GM23338 (cell line): Measurements from ENCODE around the gene TMEM222. TPM values are rescaled to one million over a fixed set of nuclear protein-coding genes. Genes with fewer than 3 reads are reported as not detected.

Experiments used
- ATAC-seq: fragments of 200-7000 bp; cut with Tn5 transposase; 3 replicates; pipeline ENCODE4 v1.9.1; 2020
- DNase-seq: peaks from one replicate; pipeline ENCODE4 v3.0.0-alpha.2; 2015; ENCODE audit warnings: low spot score
- H2AFZ ChIP-seq: fragments of 200-600 bp; sonication (generic); 2 replicates; pipeline ENCODE4 v1.8.0; 2016; ENCODE audit warnings: antibody characterized with exemption, mild to moderate bottlenecking, moderate library complexity
- H3F3A ChIP-seq: fragments of 200-600 bp; sonication (generic); replicated peaks from 2 replicates; pipeline ENCODE4 v1.8.0; 2017; ENCODE audit warnings: antibody characterized with exemption, mixed run types, low read depth
- H3K27ac ChIP-seq: fragments of 200-600 bp; sonication (generic); 2 replicates; pipeline ENCODE4 v1.6.1; 2016; ENCODE audit warnings: low read depth
- H3K27me3 ChIP-seq: fragments of 200-600 bp; sonication (generic); 2 replicates; pipeline ENCODE4 v1.8.0; 2016; ENCODE audit warnings: mild to moderate bottlenecking, mixed run types, moderate library complexity; ENCODE audit not compliant: insufficient read depth
- H3K36me3 ChIP-seq: fragments of 200-600 bp; sonication (generic); 2 replicates; pipeline ENCODE4 v1.8.0; 2016; ENCODE audit warnings: mild to moderate bottlenecking; ENCODE audit not compliant: insufficient read depth
- H3K4me1 ChIP-seq: fragments of 200-600 bp; sonication (generic); 2 replicates; pipeline ENCODE4 v1.8.0; 2016; ENCODE audit warnings: mild to moderate bottlenecking, moderate library complexity; ENCODE audit not compliant: insufficient read depth
- H3K4me2 ChIP-seq: fragments of 200-600 bp; sonication (generic); 2 replicates; pipeline ENCODE4 v1.7.1; 2017; ENCODE audit warnings: mixed run types
- H3K4me3 ChIP-seq: fragments of 200-600 bp; sonication (generic); 2 replicates; pipeline ENCODE4 v1.6.1; 2016; ENCODE audit warnings: mixed run types
- H3K79me2 ChIP-seq: fragments of 200-600 bp; sonication (generic); replicated peaks from 2 replicates; pipeline ENCODE4 v1.8.0; 2017; ENCODE audit warnings: mild to moderate bottlenecking; ENCODE audit not compliant: insufficient read depth
- H3K9me2 ChIP-seq: fragments of 200-600 bp; sonication (generic); 2 replicates; pipeline ENCODE4 v1.8.0; 2017; ENCODE audit not compliant: insufficient read depth
- H4K20me1 ChIP-seq: fragments of 200-600 bp; sonication (generic); replicated peaks from 2 replicates; pipeline ENCODE4 v1.8.0; 2017; ENCODE audit warnings: mild to moderate bottlenecking; ENCODE audit not compliant: insufficient read depth
- H3K27ac Mint-ChIP-seq: 2 replicates; pipeline ENCODE4 v1.8.0; 2020; ENCODE audit warnings: inconsistent platforms, mild to moderate bottlenecking, moderate library complexity, mixed read lengths
- H3K27me3 Mint-ChIP-seq: 3 replicates; pipeline ENCODE4 v1.8.0; 2022; ENCODE audit warnings: low read depth, mild to moderate bottlenecking, moderate library complexity, mixed read lengths, inconsistent platforms; ENCODE audit not compliant: insufficient read depth, poor library complexity
- H3K36me3 Mint-ChIP-seq: 3 replicates; pipeline ENCODE4 v1.8.0; 2021; ENCODE audit warnings: low read depth, mild to moderate bottlenecking, inconsistent platforms, moderate library complexity, mixed read lengths
- H3K4me1 Mint-ChIP-seq: 3 replicates; pipeline ENCODE4 v1.8.0; 2020; ENCODE audit warnings: mild to moderate bottlenecking, inconsistent platforms, mixed read lengths
- H3K4me3 Mint-ChIP-seq: 3 replicates; pipeline ENCODE4 v1.8.0; 2021; ENCODE audit warnings: moderate library complexity, mild to moderate bottlenecking, inconsistent platforms, mixed read lengths
- H3K9me3 Mint-ChIP-seq: 3 replicates; pipeline ENCODE4 v1.8.0; 2020; ENCODE audit warnings: moderate library complexity, mild to moderate bottlenecking, inconsistent platforms, mixed read lengths
- EZH2 ChIP-seq: fragments of 200-600 bp; sonication (generic); IDR thresholded peaks from one replicate; pipeline ENCODE4 v1.8.0; 2017; ENCODE audit warnings: antibody characterized with exemption, mild to moderate bottlenecking, low read depth; ENCODE audit not compliant: unreplicated experiment
- JUNB ChIP-seq: IDR thresholded peaks from one replicate; pipeline ENCODE4 v1.6.1; 2016; ENCODE audit warnings: antibody characterized with exemption; ENCODE audit not compliant: unreplicated experiment
- POLR2AphosphoS5 ChIP-seq: IDR thresholded peaks from 2 replicates; pipeline ENCODE4 v1.6.1; 2016; ENCODE audit warnings: antibody characterized with exemption, low read depth
- ZNF114 ChIP-seq: fragments of 250-450 bp; sonication (Bioruptor Pico); IDR thresholded peaks from 2 replicates; pipeline ENCODE4 v1.5.0; 2020; ENCODE audit warnings: mild to moderate bottlenecking, moderate library complexity
- ZNF331 ChIP-seq: fragments of 250-450 bp; sonication (Bioruptor Pico); IDR thresholded peaks from 2 replicates; pipeline ENCODE4 v1.5.0; 2020; ENCODE audit warnings: low read depth, mild to moderate bottlenecking, moderate library complexity
- polyA plus RNA-seq: library from polyadenylated mRNA; unstranded; fragments of >200 nt; fragmentation: Nextera tagmentation; extraction: Ambion mirVana; gene quantifications from 2 replicates; pipeline ENCODE4 v1.2.1, GENCODE V29; 2016
- total RNA-seq: library from RNA; depleted of rRNA; stranded (reverse); fragments of >200 nt; shearing (Covaris generic); gene quantifications from 2 replicates; pipeline ENCODE4 v1.2.3, GENCODE V29; 2014
- TF ChIP-seq, protein P1 (sequence below): IDR thresholded peaks from 2 replicates; pipeline ENCODE4 v1.6.1; 2016; ENCODE audit warnings: antibody characterized with exemption
- TF ChIP-seq, protein P2 (sequence below): IDR thresholded peaks from one replicate; pipeline ENCODE4 v1.6.1; 2018; ENCODE audit warnings: antibody characterized with exemption; ENCODE audit not compliant: unreplicated experiment
- TF ChIP-seq, protein P3 (sequence below): fragments of 250-450 bp; sonication (Bioruptor Pico); IDR thresholded peaks from 2 replicates; pipeline ENCODE4 v1.5.0; 2020; ENCODE audit warnings: mild to moderate bottlenecking, moderate library complexity
- TF ChIP-seq, protein P4 (sequence below), 2 experiments: fragments of 200-600 bp in 1 of 2; sonication (generic) in 1 of 2; conservative IDR thresholded peaks; 2 replicates each; pipeline versions ENCODE4 v1.5.1 to v1.6.1; 2016 to 2017; ENCODE audit warnings: antibody characterized with exemption in 2 of 2, low read depth in 2 of 2, mild to moderate bottlenecking in 2 of 2, moderate library complexity in 1 of 2

TMEM222 gene
- total and polyA plus RNA-seq, 2 experiments from 2014 or later: 17.8 to 22.6 TPM

DNA sequence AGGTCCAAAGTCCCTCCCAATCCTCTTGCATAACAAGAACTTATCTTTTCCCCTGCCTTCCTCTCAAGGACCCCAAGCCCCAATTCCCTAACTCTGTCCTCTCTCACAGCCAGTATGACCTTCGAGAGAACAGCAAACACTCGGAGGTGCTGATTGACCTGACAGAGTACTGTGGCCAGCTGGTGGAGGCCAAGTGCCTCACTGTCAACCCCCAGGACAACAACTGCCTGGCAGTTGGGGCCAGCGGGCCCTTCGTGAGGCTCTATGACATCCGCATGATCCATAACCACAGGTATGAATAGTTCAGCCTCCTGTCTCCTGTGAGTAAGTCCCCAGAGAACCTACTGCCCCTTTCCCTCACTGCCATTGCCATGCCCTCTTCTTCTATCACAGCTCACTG, 29.9 kb upstream of the TMEM222 start:
- Histone ChIP-seq H3K27ac (no peak overlapping the region), H3K4me1 (no peaks in the 10 kb centered on the region), H3K4me2 (no peak overlapping the region), H2AFZ (no peak overlapping the region), H3K27me3 (no peaks in the 10 kb centered on the region), H3K36me3 (no peaks in the 10 kb centered on the region), H3K9me2 (no peaks in the 10 kb centered on the region), H3K79me2 (no peaks in the 10 kb centered on the region), H4K20me1 (no peaks in the 10 kb centered on the region), H3K4me3 (no peak overlapping the region), H3F3A (no peaks in the 10 kb centered on the region)
- peaks cover 18% of the 10 kb centered on the region for H3K36me3 Mint-ChIP-seq
- H3K4me3 Mint-ChIP-seq: no peak overlapping the region
- ATAC-seq: no peak
- H3K27me3 Mint-ChIP-seq: peaks cover 2% of the 10 kb centered on the region
- H3K4me1 Mint-ChIP-seq: peaks cover 4% of the 10 kb centered on the region; the same call in 1 of the 3 replicates
- H3K9me3 Mint-ChIP-seq: peaks cover 12% of the 10 kb centered on the region; the same call in 2 of the 3 replicates
- TF ChIP-seq ZNF114 (CRISPR knock-in tag): no peak
- no peak for TF ChIP-seq JUNB
- no peak for TF ChIP-seq POLR2AphosphoS5
- TF ChIP-seq, protein P1, sequence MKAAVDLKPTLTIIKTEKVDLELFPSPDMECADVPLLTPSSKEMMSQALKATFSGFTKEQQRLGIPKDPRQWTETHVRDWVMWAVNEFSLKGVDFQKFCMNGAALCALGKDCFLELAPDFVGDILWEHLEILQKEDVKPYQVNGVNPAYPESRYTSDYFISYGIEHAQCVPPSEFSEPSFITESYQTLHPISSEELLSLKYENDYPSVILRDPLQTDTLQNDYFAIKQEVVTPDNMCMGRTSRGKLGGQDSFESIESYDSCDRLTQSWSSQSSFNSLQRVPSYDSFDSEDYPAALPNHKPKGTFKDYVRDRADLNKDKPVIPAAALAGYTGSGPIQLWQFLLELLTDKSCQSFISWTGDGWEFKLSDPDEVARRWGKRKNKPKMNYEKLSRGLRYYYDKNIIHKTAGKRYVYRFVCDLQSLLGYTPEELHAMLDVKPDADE: no peak
- TF ChIP-seq, protein P2, sequence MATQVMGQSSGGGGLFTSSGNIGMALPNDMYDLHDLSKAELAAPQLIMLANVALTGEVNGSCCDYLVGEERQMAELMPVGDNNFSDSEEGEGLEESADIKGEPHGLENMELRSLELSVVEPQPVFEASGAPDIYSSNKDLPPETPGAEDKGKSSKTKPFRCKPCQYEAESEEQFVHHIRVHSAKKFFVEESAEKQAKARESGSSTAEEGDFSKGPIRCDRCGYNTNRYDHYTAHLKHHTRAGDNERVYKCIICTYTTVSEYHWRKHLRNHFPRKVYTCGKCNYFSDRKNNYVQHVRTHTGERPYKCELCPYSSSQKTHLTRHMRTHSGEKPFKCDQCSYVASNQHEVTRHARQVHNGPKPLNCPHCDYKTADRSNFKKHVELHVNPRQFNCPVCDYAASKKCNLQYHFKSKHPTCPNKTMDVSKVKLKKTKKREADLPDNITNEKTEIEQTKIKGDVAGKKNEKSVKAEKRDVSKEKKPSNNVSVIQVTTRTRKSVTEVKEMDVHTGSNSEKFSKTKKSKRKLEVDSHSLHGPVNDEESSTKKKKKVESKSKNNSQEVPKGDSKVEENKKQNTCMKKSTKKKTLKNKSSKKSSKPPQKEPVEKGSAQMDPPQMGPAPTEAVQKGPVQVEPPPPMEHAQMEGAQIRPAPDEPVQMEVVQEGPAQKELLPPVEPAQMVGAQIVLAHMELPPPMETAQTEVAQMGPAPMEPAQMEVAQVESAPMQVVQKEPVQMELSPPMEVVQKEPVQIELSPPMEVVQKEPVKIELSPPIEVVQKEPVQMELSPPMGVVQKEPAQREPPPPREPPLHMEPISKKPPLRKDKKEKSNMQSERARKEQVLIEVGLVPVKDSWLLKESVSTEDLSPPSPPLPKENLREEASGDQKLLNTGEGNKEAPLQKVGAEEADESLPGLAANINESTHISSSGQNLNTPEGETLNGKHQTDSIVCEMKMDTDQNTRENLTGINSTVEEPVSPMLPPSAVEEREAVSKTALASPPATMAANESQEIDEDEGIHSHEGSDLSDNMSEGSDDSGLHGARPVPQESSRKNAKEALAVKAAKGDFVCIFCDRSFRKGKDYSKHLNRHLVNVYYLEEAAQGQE: no peak
- TF ChIP-seq, protein P3, sequence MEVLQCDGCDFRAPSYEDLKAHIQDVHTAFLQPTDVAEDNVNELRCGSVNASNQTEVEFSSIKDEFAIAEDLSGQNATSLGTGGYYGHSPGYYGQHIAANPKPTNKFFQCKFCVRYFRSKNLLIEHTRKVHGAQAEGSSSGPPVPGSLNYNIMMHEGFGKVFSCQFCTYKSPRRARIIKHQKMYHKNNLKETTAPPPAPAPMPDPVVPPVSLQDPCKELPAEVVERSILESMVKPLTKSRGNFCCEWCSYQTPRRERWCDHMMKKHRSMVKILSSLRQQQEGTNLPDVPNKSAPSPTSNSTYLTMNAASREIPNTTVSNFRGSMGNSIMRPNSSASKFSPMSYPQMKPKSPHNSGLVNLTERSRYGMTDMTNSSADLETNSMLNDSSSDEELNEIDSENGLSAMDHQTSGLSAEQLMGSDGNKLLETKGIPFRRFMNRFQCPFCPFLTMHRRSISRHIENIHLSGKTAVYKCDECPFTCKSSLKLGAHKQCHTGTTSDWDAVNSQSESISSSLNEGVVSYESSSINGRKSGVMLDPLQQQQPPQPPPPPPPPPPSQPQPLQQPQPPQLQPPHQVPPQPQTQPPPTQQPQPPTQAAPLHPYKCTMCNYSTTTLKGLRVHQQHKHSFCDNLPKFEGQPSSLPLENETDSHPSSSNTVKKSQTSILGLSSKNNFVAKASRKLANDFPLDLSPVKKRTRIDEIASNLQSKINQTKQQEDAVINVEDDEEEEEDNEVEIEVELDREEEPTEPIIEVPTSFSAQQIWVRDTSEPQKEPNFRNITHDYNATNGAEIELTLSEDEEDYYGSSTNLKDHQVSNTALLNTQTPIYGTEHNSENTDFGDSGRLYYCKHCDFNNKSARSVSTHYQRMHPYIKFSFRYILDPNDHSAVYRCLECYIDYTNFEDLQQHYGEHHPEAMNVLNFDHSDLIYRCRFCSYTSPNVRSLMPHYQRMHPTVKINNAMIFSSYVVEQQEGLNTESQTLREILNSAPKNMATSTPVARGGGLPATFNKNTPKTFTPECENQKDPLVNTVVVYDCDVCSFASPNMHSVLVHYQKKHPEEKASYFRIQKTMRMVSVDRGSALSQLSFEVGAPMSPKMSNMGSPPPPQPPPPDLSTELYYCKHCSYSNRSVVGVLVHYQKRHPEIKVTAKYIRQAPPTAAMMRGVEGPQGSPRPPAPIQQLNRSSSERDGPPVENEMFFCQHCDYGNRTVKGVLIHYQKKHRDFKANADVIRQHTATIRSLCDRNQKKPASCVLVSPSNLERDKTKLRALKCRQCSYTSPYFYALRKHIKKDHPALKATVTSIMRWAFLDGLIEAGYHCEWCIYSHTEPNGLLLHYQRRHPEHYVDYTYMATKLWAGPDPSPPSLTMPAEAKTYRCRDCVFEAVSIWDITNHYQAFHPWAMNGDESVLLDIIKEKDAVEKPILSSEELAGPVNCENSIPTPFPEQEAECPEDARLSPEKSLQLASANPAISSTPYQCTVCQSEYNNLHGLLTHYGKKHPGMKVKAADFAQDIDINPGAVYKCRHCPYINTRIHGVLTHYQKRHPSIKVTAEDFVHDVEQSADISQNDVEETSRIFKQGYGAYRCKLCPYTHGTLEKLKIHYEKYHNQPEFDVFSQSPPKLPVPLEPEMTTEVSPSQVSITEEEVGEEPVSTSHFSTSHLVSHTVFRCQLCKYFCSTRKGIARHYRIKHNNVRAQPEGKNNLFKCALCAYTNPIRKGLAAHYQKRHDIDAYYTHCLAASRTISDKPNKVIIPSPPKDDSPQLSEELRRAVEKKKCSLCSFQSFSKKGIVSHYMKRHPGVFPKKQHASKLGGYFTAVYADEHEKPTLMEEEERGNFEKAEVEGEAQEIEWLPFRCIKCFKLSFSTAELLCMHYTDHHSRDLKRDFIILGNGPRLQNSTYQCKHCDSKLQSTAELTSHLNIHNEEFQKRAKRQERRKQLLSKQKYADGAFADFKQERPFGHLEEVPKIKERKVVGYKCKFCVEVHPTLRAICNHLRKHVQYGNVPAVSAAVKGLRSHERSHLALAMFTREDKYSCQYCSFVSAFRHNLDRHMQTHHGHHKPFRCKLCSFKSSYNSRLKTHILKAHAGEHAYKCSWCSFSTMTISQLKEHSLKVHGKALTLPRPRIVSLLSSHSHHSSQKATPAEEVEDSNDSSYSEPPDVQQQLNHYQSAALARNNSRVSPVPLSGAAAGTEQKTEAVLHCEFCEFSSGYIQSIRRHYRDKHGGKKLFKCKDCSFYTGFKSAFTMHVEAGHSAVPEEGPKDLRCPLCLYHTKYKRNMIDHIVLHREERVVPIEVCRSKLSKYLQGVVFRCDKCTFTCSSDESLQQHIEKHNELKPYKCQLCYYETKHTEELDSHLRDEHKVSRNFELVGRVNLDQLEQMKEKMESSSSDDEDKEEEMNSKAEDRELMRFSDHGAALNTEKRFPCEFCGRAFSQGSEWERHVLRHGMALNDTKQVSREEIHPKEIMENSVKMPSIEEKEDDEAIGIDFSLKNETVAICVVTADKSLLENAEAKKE: no peak
- no peak for TF ChIP-seq EZH2
- TF ChIP-seq, protein P4, sequence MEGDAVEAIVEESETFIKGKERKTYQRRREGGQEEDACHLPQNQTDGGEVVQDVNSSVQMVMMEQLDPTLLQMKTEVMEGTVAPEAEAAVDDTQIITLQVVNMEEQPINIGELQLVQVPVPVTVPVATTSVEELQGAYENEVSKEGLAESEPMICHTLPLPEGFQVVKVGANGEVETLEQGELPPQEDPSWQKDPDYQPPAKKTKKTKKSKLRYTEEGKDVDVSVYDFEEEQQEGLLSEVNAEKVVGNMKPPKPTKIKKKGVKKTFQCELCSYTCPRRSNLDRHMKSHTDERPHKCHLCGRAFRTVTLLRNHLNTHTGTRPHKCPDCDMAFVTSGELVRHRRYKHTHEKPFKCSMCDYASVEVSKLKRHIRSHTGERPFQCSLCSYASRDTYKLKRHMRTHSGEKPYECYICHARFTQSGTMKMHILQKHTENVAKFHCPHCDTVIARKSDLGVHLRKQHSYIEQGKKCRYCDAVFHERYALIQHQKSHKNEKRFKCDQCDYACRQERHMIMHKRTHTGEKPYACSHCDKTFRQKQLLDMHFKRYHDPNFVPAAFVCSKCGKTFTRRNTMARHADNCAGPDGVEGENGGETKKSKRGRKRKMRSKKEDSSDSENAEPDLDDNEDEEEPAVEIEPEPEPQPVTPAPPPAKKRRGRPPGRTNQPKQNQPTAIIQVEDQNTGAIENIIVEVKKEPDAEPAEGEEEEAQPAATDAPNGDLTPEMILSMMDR (conservative IDR thresholded peaks at IDR 0.05; ENCODE audit: low read depth in 2 of 2): no peak
- no peak for TF ChIP-seq ZNF331
- DNase-seq: no peak
- no peak overlapping the region for H3K27ac Mint-ChIP-seq
